CD4-positive, alpha-beta memory T cell (primary cell): ENCODE measurements around the gene CIART. TPM values are rescaled to one million over a fixed set of nuclear protein-coding genes. Genes with fewer than 3 reads are reported as not detected.
A peak's percentile ranks its signal among the peaks of the same experiment; 100 is the strongest.

Experiments used
- CTCF ChIA-PET: fragments of 350-600 bp; sonication (Branson Sonifier 250); formaldehyde crosslinking; loops from one replicate; lab custom pipeline; 2021; ENCODE audit warnings: inconsistent platforms; ENCODE audit not compliant: partially characterized antibody; lab: Charles Lee
- POLR2A ChIA-PET: fragments of 350-600 bp; sonication (Branson Sonifier 250); formaldehyde crosslinking; loops from one replicate; lab custom pipeline; 2021; ENCODE audit not compliant: partially characterized antibody; lab: Charles Lee
- DNase-seq, 5 donors: peaks; one replicate each; pipeline versions ENCODE4 v3.0.0 to v3.0.0-alpha.2; 2020 to 2022; ENCODE audit warnings: mixed read lengths in 1 of 5
- H3K27ac ChIP-seq: one replicate; pipeline ENCODE4 v1.7.0; 2013; ENCODE audit warnings: low read depth, low read length
- H3K27me3 ChIP-seq: 2 replicates; pipeline ENCODE4 v1.7.0; 2013; ENCODE audit warnings: mild to moderate bottlenecking, low read length, moderate library complexity; ENCODE audit not compliant: insufficient read depth
- H3K36me3 ChIP-seq: 2 replicates; pipeline ENCODE4 v1.7.0; 2013; ENCODE audit warnings: mild to moderate bottlenecking, low read length, moderate library complexity; ENCODE audit not compliant: insufficient read depth
- H3K4me1 ChIP-seq: 2 replicates; pipeline ENCODE4 v1.7.0; 2013; ENCODE audit warnings: mild to moderate bottlenecking, low read length, moderate library complexity; ENCODE audit not compliant: insufficient read depth
- H3K4me3 ChIP-seq, 2 donors: one replicate each; pipeline ENCODE4 v1.7.0; 2013; ENCODE audit warnings: low read length in 2 of 2, mild to moderate bottlenecking in 1 of 2
- H3K9me3 ChIP-seq, 2 donors: one replicate each; pipeline ENCODE4 v1.7.0; 2013; ENCODE audit warnings: low read length in 2 of 2, control low read depth in 1 of 2; ENCODE audit not compliant: control insufficient read depth in 1 of 2
- H3K27ac Mint-ChIP-seq, 7 donors: one replicate each; pipeline ENCODE4 v1.8.0; 2020 to 2021; ENCODE audit warnings: mixed read lengths in 7 of 7, mild to moderate bottlenecking in 6 of 7, inconsistent platforms in 3 of 7, moderate library complexity in 3 of 7
- H3K27me3 Mint-ChIP-seq, 2 donors: one replicate each; pipeline ENCODE4 v1.8.0; 2020 to 2021; ENCODE audit warnings: mixed read lengths in 2 of 2
- H3K36me3 Mint-ChIP-seq, 2 donors: one replicate each; pipeline ENCODE4 v1.8.0; 2020 to 2021; ENCODE audit warnings: mixed read lengths in 2 of 2, inconsistent platforms in 1 of 2, mild to moderate bottlenecking in 1 of 2
- H3K4me1 Mint-ChIP-seq, 4 donors: one replicate each; pipeline ENCODE4 v1.8.0; 2020 to 2021; ENCODE audit warnings: mixed read lengths in 4 of 4, mild to moderate bottlenecking in 1 of 4
- H3K4me3 Mint-ChIP-seq, 8 donors: one replicate each; pipeline ENCODE4 v1.8.0; 2020 to 2021; ENCODE audit warnings: mixed read lengths in 8 of 8, mild to moderate bottlenecking in 7 of 8, moderate library complexity in 6 of 8, inconsistent platforms in 3 of 8
- H3K9me3 Mint-ChIP-seq, 8 donors: one replicate each; pipeline ENCODE4 v1.8.0; 2020 to 2021; ENCODE audit warnings: mixed read lengths in 8 of 8, mild to moderate bottlenecking in 5 of 8, inconsistent platforms in 3 of 8, moderate library complexity in 1 of 8
- intact Hi-C: fragments of 100-400 bp; cut with micrococcal nuclease; formaldehyde crosslinking; loops from one replicate; pipeline ENCODE4 v1.15.1; 2023
- polyA plus RNA-seq, 2 donors: library from polyadenylated mRNA; unstranded; fragments of 300-500 nt; fragmentation: Illumina TruSeq; gene quantifications; one replicate each; pipeline ENCODE4 v1.2.3, GENCODE V29; 2021
- total RNA-seq, 2 experiments: library from RNA; stranded (reverse); gene quantifications; one replicate each; pipeline ENCODE4 v1.2.3, GENCODE V29; 2021

Gene CIART
- total and polyA plus RNA-seq, 4 experiments from 2014 or later = 0.36 to 2.6 (median 0.81) TPM

DNA sequence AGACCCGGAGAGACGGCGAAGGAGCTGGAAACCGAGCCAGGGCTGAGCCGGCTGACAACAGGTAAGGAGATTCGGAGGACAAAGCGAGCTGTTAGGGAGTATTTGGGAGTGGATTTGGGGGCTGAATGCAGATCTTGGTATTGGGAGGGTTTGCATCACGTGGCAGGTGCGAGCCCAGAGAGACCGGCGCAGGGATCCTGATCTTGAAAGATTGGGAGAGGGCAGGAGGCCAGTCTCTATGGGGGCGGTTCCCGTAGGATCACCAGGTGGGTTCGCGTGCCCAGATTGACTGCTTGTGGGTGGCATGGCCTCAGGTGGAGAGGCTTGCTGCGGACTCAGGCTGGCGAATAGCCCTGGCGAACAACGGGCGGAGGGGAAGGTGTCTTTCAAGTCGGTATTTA lies 204 bp downstream of the CIART start:
- Mint-ChIP-seq H3K36me3 (peaks cover 0 to 1% of the 10 kb centered on the region in 2 donors), H3K4me3 (peak overlapping the region; percentile 83 to 97 (median 89)), H3K27me3 (no peaks in the 10 kb centered on the region), H3K4me1 (peaks cover 15 to 27% (median 24%) of the 10 kb centered on the region in 4 donors), H3K27ac (peak overlapping the region; percentile 87 to 98 (median 96)), H3K9me3 (peaks cover 0 to 4% (median 0%) of the 10 kb centered on the region in 8 donors)
- DNase-seq = no peak
- Histone ChIP-seq H3K27me3 (no peaks in the 10 kb centered on the region), H3K4me3 (no peak overlapping the region), H3K4me1 (peaks cover 23% of the 10 kb centered on the region), H3K9me3 (no peaks in the 10 kb centered on the region), H3K36me3 (no peaks in the 10 kb centered on the region), H3K27ac (peak overlapping the region; percentile 24)
- POLR2A ChIA-PET = interaction anchor here (0.7 to 2.6 kb wide), 7 partner anchors 13 to 722 kb away, joined by 3 to 37 read pairs (median 5); partner anchors contain the start of genes APH1A and RPRD2
- intact Hi-C loops = loop anchor here (1.0 to 2.0 kb wide), 3 partner anchors 11 to 46 kb away; partner anchors contain the start of genes ANP32E, APH1A and MRPS21
- CTCF ChIA-PET = interaction anchor here (0.7 to 3.9 kb wide), 3 partner anchors 26 to 95 kb away, joined by 3 to 45 read pairs (median 4); partner anchors contain the start of gene CA14

DNA sequence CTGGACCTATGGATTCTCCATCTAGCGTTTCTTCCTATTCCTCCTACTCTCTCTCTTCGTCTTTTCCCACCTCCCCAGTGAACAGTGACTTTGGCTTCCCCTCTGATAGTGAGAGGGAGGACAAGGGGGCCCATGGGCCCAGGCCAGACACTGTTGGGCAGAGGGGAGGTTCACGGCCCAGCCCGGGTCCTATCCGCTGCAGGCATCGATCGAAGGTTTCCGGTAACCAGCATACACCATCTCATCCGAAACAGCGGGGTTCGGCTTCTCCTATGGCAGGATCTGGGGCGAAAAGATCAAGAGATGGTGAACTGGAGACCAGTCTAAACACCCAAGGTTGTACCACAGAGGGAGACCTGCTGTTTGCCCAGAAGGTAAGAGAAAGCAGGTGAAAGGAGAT lies 906 bp downstream of the CIART start:
- no peaks in the 10 kb centered on the region for H3K27me3 ChIP-seq
- intact Hi-C loops = loop anchor here (2.0 kb wide), 1 partner anchor 14 kb away; the partner anchor contains the start of gene APH1A
- peak overlapping the region in 5 of 8 donors; percentile 6 to 93 (median 26) for H3K4me3 Mint-ChIP-seq
- peak overlapping the region in 6 of 7 donors; percentile 39 to 96 (median 80) for H3K27ac Mint-ChIP-seq
- peaks cover 23% of the 10 kb centered on the region for H3K4me1 ChIP-seq
- H3K4me1 Mint-ChIP-seq = peaks cover 15 to 27% (median 24%) of the 10 kb centered on the region in 4 donors
- DNase-seq = no peak
- no peak overlapping the region for H3K4me3 ChIP-seq
- no peaks in the 10 kb centered on the region for H3K27me3 Mint-ChIP-seq
- H3K36me3 ChIP-seq = no peaks in the 10 kb centered on the region
- POLR2A ChIA-PET = interaction anchor here (0.9 to 2.6 kb wide), 5 partner anchors 12 to 722 kb away, joined by 3 to 37 read pairs (median 7); partner anchors contain the start of genes APH1A and RPRD2
- peak overlapping the region; percentile 10 for H3K27ac ChIP-seq
- H3K9me3 Mint-ChIP-seq = peaks cover 0 to 4% (median 0%) of the 10 kb centered on the region in 8 donors
- CTCF ChIA-PET = interaction anchor here (1.7 to 3.9 kb wide), 2 partner anchors 27 to 96 kb away, joined by 4 to 45 read pairs; partner anchors contain the start of gene CA14
- no peaks in the 10 kb centered on the region for H3K9me3 ChIP-seq
- H3K36me3 Mint-ChIP-seq = peaks cover 0 to 1% of the 10 kb centered on the region in 2 donors

DNA sequence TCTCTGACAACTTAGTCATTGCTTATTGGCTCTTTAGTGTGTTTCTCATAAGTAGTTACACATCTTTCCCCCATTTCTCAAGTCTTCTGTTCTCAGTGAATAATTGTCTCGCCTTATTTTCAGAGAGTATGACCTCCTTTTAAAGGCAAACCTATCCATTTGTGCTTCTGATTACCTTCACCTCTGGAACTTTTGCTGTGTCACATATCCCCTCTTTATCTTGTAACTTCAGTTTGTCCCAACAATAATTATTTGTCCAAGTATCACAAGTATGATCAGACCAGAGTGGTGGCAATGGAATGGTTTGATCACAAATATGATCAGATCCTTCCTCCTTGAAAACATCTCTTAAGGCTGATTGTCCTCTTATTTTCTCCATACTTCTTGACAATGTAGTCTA lies 6.0 kb downstream of the CIART start:
- H3K36me3 Mint-ChIP-seq = peaks cover 0 to 2% of the 10 kb centered on the region in 2 donors
- ChIA-PET CTCF (no interaction called here), POLR2A (interaction anchor here (0.5 kb wide), 1 partner anchor 199 kb away, joined by 3 read pairs; no protein-coding TSS in a partner anchor)
- H3K4me1 ChIP-seq = peaks cover 9% of the 10 kb centered on the region
- no peak overlapping the region for H3K27ac Mint-ChIP-seq
- H3K4me3 Mint-ChIP-seq = no peak overlapping the region
- H3K9me3 ChIP-seq = no peaks in the 10 kb centered on the region
- no peak overlapping the region for H3K4me3 ChIP-seq
- H3K36me3 ChIP-seq = no peaks in the 10 kb centered on the region
- H3K4me1 Mint-ChIP-seq = peaks cover 7 to 8% (median 7%) of the 10 kb centered on the region in 4 donors
- no peak overlapping the region for H3K27ac ChIP-seq
- H3K27me3 ChIP-seq = no peaks in the 10 kb centered on the region
- H3K9me3 Mint-ChIP-seq = no peaks in the 10 kb centered on the region
- intact Hi-C loops = no loop called here
- DNase-seq = no peak
- H3K27me3 Mint-ChIP-seq = no peaks in the 10 kb centered on the region

GRCh38 chr1:150288822-150289221 lies 6.5 kb downstream of the CIART start:
- intact Hi-C loops = no loop called here
- peaks cover 0 to 7% of the 10 kb centered on the region in 2 donors for H3K36me3 Mint-ChIP-seq
- H3K27ac ChIP-seq = no peak overlapping the region
- DNase-seq = no peak
- no peaks in the 10 kb centered on the region for H3K36me3 ChIP-seq
- peaks cover 11% of the 10 kb centered on the region in 4 donors for H3K4me1 Mint-ChIP-seq
- H3K27ac Mint-ChIP-seq = peak overlapping the region in 1 of 7 donors; percentile 56
- H3K27me3 Mint-ChIP-seq = no peaks in the 10 kb centered on the region
- H3K4me3 ChIP-seq = no peak overlapping the region
- no peak overlapping the region for H3K4me3 Mint-ChIP-seq
- no peaks in the 10 kb centered on the region for H3K9me3 ChIP-seq
- ChIA-PET CTCF (no interaction called here), POLR2A (interaction anchor here (0.5 to 0.7 kb wide), 2 partner anchors 29 to 199 kb away, joined by 3 read pairs; no protein-coding TSS in a partner anchor)
- H3K9me3 Mint-ChIP-seq = no peaks in the 10 kb centered on the region
- peaks cover 10% of the 10 kb centered on the region for H3K4me1 ChIP-seq
- H3K27me3 ChIP-seq = no peaks in the 10 kb centered on the region

DNA sequence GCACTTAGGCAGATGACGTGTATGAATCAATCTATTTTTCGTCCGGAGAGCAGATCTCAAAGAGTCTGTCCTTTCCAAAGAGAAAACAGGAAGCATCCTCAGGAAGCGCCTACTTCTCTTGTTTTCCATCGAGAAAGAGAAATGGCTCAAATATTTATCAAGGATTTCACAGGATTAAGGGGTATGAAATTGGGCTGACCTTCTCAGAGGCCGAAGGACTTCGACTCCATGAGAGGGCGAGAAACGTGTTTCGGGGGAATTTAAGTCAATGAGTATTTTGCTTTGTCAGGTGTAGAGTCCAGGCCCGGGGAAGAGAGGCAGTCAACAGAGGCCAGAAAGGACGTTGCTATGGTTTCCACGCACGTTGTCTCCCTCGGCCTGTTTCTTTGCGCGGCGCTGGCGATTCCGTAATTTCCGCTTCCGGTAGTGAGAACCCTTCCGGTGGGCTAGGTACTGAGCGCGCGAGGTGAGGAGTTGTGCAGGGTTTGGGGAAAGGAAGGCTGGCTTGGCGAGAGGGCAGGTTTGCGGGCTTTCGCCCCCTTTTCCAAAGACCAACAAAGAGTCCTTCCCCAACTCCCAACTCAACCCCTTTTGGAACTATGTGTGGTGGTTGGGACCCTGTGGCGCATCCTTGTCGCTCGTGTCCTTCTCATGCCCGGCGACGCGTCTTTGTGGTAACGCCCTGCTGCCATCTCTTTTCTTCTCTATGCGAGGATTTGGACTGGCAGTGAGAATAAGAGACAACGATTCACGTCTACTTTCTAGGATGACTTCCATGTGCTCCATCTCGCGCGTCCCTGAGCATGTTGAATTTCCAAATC lies 11.3 kb downstream of the CIART start, which contains the start of gene MRPS21:
TSS of gene MRPS21 (plus strand) at position 429 of the 821 bp plus-strand sequence. CDS start 506 bp downstream, outside the sequence.
- Histone ChIP-seq H3K27me3 (no peaks in the 10 kb centered on the region), H3K9me3 (no peaks in the 10 kb centered on the region), H3K4me3 (peak within 1 kb of the TSS; percentile 52 to 67), H3K27ac (peak within 1 kb of the TSS; percentile 90), H3K4me1 (peaks cover 20% of the 10 kb centered on the region), H3K36me3 (peaks cover 7% of the 10 kb centered on the region)
- intact Hi-C loops = loop anchor here (1.0 to 2.0 kb wide), 4 partner anchors 11 to 70 kb away; partner anchors contain the start of genes CIART and PRPF3
- peaks cover 20 to 34% (median 29%) of the 10 kb centered on the region in 4 donors for H3K4me1 Mint-ChIP-seq
- H3K4me3 Mint-ChIP-seq = peak within 1 kb of the TSS; percentile 89 to 96 (median 94)
- H3K36me3 Mint-ChIP-seq = peaks cover 16 to 38% of the 10 kb centered on the region in 2 donors
- CTCF ChIA-PET = no interaction called here
- no peaks in the 10 kb centered on the region for H3K9me3 Mint-ChIP-seq
- POLR2A ChIA-PET = no interaction called here
- H3K27me3 Mint-ChIP-seq = no peaks in the 10 kb centered on the region
- peak; percentile 86 to 90 (median 90) for DNase-seq
- H3K27ac Mint-ChIP-seq = peak within 1 kb of the TSS; percentile 92 to 100 (median 98)

- DNase-seq = no peak
- Histone ChIP-seq H3K4me1 (peaks cover 20% of the 10 kb centered on the region), H3K27me3 (no peaks in the 10 kb centered on the region), H3K9me3 (no peaks in the 10 kb centered on the region), H3K27ac (no peak overlapping the region), H3K4me3 (no peak overlapping the region), H3K36me3 (peaks cover 7% of the 10 kb centered on the region)
- ChIA-PET POLR2A (interaction anchor here (1.5 to 1.8 kb wide), 3 partner anchors 13 to 27 kb away, joined by 3 to 5 read pairs (median 4); partner anchors contain the start of genes APH1A, CIART and PRPF3), CTCF (interaction anchor here (1.3 kb wide), 1 partner anchor 40 kb away, joined by 5 read pairs; no protein-coding TSS in a partner anchor)
- peaks cover 20 to 34% (median 29%) of the 10 kb centered on the region in 4 donors for H3K4me1 Mint-ChIP-seq
- intact Hi-C loops = loop anchor here (2.0 kb wide), 1 partner anchor 25 kb away; the partner anchor contains the start of gene PRPF3
- peaks cover 16 to 47% of the 10 kb centered on the region in 2 donors for H3K36me3 Mint-ChIP-seq
- no peaks in the 10 kb centered on the region for H3K27me3 Mint-ChIP-seq
- peak overlapping the region in 6 of 7 donors; percentile 17 to 88 (median 47) for H3K27ac Mint-ChIP-seq
- no peaks in the 10 kb centered on the region for H3K9me3 Mint-ChIP-seq
- peak overlapping the region in 6 of 8 donors; percentile 0 to 51 (median 28) for H3K4me3 Mint-ChIP-seq
These were observed 13.1 kb downstream of the CIART start for GRCh38 chr1:150295476-150295875.
